Adipocyte (in vitro differentiated cells): Measurements from ENCODE around the gene UBXN11.
"Not testable (repeated sequence)": the region's sequence is repeated elsewhere in the genome, so short reads cannot be mapped to it uniquely, and the experiment has no call there.

Source experiments
- DNase-seq: peaks from one replicate; pipeline ENCODE4 v3.0.0-alpha.2; 2015; ENCODE audit warnings: low read depth
- H3K27me3 ChIP-seq: replicated peaks from 2 replicates; pipeline ENCODE4 v1.7.0; 2013; ENCODE audit warnings: mild to moderate bottlenecking, low read length, moderate library complexity; ENCODE audit not compliant: control insufficient read depth, insufficient read depth
- H3K36me3 ChIP-seq: 2 replicates; pipeline ENCODE4 v1.7.0; 2013; ENCODE audit warnings: low read length, mild to moderate bottlenecking, moderate library complexity; ENCODE audit not compliant: control insufficient read depth, insufficient read depth, severe bottlenecking
- H3K4me1 ChIP-seq: 2 replicates; pipeline ENCODE4 v1.7.0; 2013; ENCODE audit warnings: mild to moderate bottlenecking, low read length, moderate library complexity; ENCODE audit not compliant: control insufficient read depth, insufficient read depth
- H3K4me3 ChIP-seq: 2 replicates; pipeline ENCODE4 v1.7.0; 2013; ENCODE audit warnings: mild to moderate bottlenecking, low read length, moderate library complexity
- H3K9ac ChIP-seq: 2 replicates; pipeline ENCODE4 v1.7.0; 2013; ENCODE audit warnings: mild to moderate bottlenecking, low read length, moderate library complexity
- H3K9me3 ChIP-seq: 2 replicates; pipeline ENCODE4 v1.7.0; 2013; ENCODE audit warnings: mild to moderate bottlenecking, low read length, moderate library complexity; ENCODE audit not compliant: control insufficient read depth

Gene UBXN11

DNA sequence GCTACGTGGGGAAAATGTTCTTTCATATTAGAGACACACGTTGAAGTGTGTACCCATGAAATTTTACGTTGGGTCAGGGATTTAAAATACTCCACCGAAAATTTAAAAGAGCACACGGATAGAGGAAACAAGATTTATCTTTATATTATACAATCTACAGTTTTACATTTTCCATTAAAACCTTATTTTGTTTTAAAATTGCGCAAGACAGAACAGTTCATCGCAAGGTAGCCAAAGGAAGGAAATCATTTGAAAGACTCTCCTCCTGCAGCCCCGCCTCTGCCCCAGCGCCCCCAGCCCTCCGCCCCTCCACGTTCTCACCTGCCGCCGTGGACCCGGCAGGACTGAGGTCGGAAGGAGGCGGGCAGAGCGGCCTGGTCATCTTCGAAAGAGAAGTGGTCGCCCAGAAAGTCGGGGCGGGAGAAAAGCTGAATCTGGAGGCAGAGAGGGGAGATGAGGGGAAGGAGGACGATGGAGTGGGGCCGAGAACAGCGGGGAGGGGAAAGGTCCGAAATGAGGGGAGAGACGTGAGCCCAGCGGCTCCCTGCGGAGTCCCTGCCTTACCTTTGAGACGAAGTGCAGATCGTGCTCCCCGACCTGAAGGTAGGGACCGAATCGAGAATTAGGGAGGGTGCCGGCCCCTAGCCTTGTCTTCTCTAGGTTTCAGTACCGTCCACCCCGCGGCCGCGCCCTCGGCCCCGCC, 29.5 kb upstream of the UBXN11 start:
- DNase-seq, result peak; percentile 42
- peaks cover 3% of the 10 kb centered on the region for H3K27me3 ChIP-seq
- no peak overlapping the region for H3K9ac ChIP-seq
- peak overlapping the region; percentile 72 for H3K4me3 ChIP-seq
- H3K9me3 ChIP-seq, result no peaks in the 10 kb centered on the region
- peaks cover 9% of the 10 kb centered on the region for H3K4me1 ChIP-seq
- no peaks in the 10 kb centered on the region for H3K36me3 ChIP-seq

- not testable (repeated sequence) for H3K9ac ChIP-seq, H3K27me3 ChIP-seq, H3K4me1 ChIP-seq, H3K9me3 ChIP-seq, DNase-seq, H3K4me3 ChIP-seq, H3K36me3 ChIP-seq
Observed at GRCh38 chr1:26333312-26333711, 26.9 kb upstream of the UBXN11 start.

DNA sequence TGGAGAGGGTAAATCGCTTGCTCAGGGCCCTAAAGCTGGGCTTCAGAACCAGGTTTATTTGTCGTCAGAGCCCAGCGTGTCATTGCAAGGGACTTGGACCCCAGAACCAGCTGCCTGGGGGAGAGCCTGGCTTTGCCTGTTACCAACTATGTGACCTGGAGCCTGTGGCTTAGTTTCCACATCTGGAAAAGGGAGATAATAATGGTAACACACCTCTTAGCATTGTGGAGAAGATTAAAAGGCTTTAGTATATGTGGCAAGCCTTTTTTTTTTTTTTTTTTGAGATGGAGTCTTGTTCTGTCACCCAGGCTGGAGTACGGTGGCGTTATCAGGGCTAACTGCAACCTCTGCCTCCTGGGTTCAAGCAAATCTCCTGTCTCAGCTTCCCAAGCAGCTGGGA, 23.8 kb upstream of the UBXN11 start:
- Histone ChIP-seq H3K9ac (no peak overlapping the region), H3K9me3 (no peaks in the 10 kb centered on the region), H3K27me3 (peaks cover 4% of the 10 kb centered on the region), H3K4me3 (no peak overlapping the region), H3K4me1 (peaks cover 6% of the 10 kb centered on the region), H3K36me3 (no peaks in the 10 kb centered on the region)
- no peak for DNase-seq

- not testable (repeated sequence) for DNase-seq, H3K9ac ChIP-seq, H3K9me3 ChIP-seq, H3K36me3 ChIP-seq, H3K4me3 ChIP-seq, H3K4me1 ChIP-seq, H3K27me3 ChIP-seq
Observed at GRCh38 chr1:26329380-26329779, 22.9 kb upstream of the UBXN11 start.

DNA sequence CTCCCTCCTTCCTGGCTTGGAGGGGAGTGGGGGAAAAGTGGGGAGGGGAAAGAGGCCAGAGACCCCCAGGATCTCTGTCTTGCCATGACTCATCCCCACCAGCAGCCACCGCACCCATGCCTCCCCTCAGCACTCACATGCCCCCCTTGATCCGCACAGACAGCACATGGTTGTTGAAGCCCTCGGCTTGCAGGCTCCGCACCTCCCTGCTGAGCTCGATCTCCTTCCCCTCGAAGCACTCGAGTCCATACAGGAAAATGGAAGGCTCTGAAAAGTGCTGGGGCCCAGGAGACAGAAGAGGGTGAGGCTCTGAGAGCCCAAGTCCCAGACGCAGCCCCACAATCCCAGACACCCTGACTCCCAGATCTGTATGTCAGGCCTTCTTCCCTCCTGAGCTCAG, 22.2 kb upstream of the UBXN11 start:
- H3K9me3 ChIP-seq, result no peaks in the 10 kb centered on the region
- H3K4me3 ChIP-seq, result no peak overlapping the region
- peaks cover 6% of the 10 kb centered on the region for H3K4me1 ChIP-seq
- no peak overlapping the region for H3K9ac ChIP-seq
- H3K36me3 ChIP-seq, result no peaks in the 10 kb centered on the region
- DNase-seq, result no peak
- peaks cover 4% of the 10 kb centered on the region for H3K27me3 ChIP-seq

GRCh38 chr1:26327956-26328362, 21.5 kb upstream of the UBXN11 start:
- H3K36me3 ChIP-seq, result no peaks in the 10 kb centered on the region
- no peaks in the 10 kb centered on the region for H3K9me3 ChIP-seq
- peaks cover 6% of the 10 kb centered on the region for H3K4me1 ChIP-seq

DNA sequence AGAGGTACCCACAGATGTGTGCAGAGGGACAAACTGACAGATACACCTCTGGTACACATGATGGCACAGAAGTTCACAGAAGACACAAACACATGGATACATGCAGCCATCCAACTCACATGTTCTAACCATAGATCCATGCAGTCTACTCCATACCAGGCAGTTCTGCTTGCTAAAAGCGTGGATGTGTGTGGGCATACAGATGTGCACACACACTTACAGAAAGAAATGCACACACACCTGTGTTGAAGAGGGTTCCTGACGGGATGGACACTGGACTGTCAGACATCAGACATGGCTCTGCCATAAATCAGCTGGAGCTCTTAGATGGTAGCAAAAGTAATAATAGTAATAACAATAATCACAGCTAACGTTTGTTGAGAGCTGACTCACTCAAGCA, 18.1 kb upstream of the UBXN11 start:
- no peaks in the 10 kb centered on the region for H3K9me3 ChIP-seq
- peaks cover 6% of the 10 kb centered on the region for H3K27me3 ChIP-seq
- peaks cover 4% of the 10 kb centered on the region for H3K4me1 ChIP-seq
- H3K36me3 ChIP-seq, result no peaks in the 10 kb centered on the region
- H3K9ac ChIP-seq, result no peak overlapping the region
- no peak overlapping the region for H3K4me3 ChIP-seq
- DNase-seq, result no peak

More at GRCh38 chr1:26327956-26328362, 21.5 kb upstream of the UBXN11 start:
- no peak for DNase-seq
- H3K27me3 ChIP-seq, result peaks cover 4% of the 10 kb centered on the region
- no peak overlapping the region for H3K9ac ChIP-seq
- no peak overlapping the region for H3K4me3 ChIP-seq

GRCh38 chr1:26323382-26323781, 16.9 kb upstream of the UBXN11 start:
- H3K27me3 ChIP-seq, result peaks cover 5% of the 10 kb centered on the region
- H3K9me3 ChIP-seq, result no peaks in the 10 kb centered on the region
- no peak for DNase-seq
- H3K4me3 ChIP-seq, result no peak overlapping the region
- no peaks in the 10 kb centered on the region for H3K36me3 ChIP-seq
- H3K4me1 ChIP-seq, result peaks cover 10% of the 10 kb centered on the region
- H3K9ac ChIP-seq, result no peak overlapping the region

- Histone ChIP-seq H3K9me3 (no peaks in the 10 kb centered on the region), H3K9ac (peak overlapping the region; percentile 60), H3K36me3 (no peaks in the 10 kb centered on the region), H3K4me1 (peaks cover 12% of the 10 kb centered on the region), H3K27me3 (peaks cover 2% of the 10 kb centered on the region), H3K4me3 (no peak overlapping the region)
- DNase-seq, result no peak
Observed at GRCh38 chr1:26322042-26322331, 15.6 kb upstream of the UBXN11 start.

GRCh38 chr1:26321315-26322041, 15.0 kb upstream of the UBXN11 start:
- no peaks in the 10 kb centered on the region for H3K36me3 ChIP-seq
- no peaks in the 10 kb centered on the region for H3K9me3 ChIP-seq
- H3K27me3 ChIP-seq, result peaks cover 2% of the 10 kb centered on the region
- H3K4me3 ChIP-seq, result no peak overlapping the region
- peak; percentile 95 for DNase-seq
- H3K4me1 ChIP-seq, result peaks cover 14% of the 10 kb centered on the region
- H3K9ac ChIP-seq, result peak overlapping the region; percentile 80

DNA sequence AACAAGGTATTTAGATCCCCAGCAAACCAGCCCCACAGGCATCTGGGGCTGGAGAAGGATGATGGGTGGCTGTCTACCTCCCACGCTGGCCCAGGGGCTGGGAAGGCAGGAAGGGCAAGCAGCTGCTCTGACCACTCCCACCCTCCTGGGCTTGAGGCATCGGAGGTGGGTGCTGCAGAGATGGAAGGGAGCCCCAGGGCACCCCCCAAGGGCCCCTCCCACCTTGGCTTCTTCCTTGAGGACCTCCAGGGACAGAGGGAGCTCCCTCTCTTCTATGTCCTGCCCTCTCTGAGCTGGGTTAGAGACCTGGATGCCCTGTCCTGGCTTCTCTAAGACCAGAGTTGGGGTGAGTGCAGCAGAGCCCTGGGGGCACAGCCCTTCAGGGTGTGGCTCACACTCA, 14.5 kb upstream of the UBXN11 start:
- H3K9me3 ChIP-seq, result no peaks in the 10 kb centered on the region
- H3K9ac ChIP-seq, result peak overlapping the region; percentile 80
- H3K4me1 ChIP-seq, result peaks cover 20% of the 10 kb centered on the region
- no peaks in the 10 kb centered on the region for H3K36me3 ChIP-seq
- peaks cover 2% of the 10 kb centered on the region for H3K27me3 ChIP-seq
- no peak overlapping the region for H3K4me3 ChIP-seq
- no peak for DNase-seq
